Amniotic epithelial cell (primary cell): ENCODE data around the gene ZFPM1.
A peak's percentile ranks its signal among the peaks of the same experiment; 100 is the strongest.

Source experiments
- DNase-seq: peaks from one replicate; pipeline ENCODE4 v3.0.0-alpha.2; 2010; ENCODE audit warnings: low read depth

Gene ZFPM1

DNA sequence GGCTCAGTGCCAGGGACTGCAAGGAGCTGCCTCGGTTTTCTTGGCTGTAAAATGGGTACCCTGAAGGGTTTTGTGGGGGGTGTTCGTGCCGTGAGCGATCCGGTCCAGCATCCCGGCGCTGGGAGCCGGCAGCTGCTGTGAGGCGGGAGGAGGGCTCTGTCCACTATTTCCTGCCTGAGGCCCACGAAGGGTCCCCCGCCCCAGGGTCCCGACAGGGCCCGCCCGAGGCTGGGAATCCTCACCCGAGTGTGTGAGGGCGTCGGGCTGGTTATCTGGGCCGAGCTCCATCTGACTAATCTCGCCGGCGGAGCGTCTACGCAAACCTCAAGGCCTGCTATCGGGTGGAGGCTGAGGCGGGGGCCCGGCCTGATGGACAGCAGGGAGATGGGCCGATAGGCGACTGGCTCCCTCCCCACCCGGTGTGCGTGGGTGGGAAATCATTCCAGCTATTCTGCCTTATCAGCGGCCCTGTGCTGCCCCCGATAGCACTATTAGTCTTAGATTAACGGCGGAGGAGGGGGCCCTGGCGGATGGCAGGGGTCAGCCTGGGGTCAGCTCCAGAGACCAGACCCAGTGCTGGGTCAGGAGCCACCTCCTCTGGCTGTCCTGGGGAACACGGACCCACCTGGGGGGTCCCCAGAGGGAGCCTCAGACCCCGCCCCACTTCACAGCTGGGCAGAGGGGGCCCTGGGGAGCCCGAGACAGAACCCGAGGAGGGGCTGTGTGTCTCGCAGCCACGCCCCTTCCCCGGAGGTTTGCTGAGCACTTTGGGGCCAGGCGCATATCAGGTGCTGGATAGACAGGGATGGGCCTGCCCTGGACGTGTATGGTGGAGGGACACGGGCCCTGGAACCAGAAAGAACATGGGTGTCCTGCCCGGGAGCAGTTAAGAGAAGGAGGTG is 44.7 kb downstream of the ZFPM1 start:
- peak; percentile 94 for DNase-seq

DNA sequence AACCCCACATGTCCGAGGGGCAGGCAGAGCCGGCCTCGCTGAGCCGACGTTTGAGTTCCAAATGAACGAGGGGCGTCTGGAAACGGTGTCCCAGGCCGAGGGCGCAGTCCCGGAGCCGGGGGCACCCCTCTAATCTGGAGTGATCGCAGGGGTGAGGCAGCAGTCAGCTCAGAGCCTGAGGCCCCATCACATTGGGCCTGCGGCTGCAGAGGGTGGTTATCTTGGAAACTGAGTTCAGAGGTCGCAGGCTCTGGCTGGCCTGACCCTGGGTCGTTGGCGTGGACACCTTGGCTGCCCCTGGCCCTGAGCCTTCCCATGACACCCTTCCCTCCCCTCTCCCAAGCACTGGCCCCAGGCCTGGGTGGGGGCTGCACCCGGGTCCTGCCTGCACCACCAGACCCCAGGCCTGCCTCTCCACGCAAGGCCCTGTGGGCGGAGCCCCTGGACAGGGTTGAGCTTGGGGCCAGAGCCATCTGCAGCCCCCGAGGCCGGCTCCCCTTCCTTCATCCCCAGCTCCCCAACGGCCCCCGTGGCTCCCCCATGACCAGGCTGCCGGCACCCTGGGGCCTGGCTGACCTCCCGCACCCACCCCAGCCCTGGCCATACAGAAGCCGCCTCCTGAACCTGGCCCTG is 45.6 kb downstream of the ZFPM1 start:
- no peak for DNase-seq

DNA sequence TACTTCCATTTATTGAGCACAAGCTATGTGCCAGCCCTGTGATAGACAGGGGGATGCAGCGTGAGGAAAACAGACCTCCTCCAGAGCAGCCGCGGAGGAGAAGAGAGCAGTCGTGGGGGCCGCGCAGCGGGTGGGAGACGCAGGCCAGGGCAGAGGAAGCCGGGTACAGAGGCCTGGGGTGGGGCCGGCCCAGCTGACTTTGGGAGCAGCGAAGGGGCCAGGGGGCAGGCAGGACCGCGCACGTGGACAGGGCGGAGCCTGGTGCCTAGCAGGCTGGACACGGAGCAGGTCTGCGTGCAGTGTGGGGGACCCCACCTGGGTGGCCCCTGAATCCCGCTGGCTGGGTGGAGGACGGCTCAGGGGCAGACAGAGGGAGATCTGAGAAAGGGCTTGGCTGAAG is 46.2 kb downstream of the ZFPM1 start:
- DNase-seq, result no peak

DNA sequence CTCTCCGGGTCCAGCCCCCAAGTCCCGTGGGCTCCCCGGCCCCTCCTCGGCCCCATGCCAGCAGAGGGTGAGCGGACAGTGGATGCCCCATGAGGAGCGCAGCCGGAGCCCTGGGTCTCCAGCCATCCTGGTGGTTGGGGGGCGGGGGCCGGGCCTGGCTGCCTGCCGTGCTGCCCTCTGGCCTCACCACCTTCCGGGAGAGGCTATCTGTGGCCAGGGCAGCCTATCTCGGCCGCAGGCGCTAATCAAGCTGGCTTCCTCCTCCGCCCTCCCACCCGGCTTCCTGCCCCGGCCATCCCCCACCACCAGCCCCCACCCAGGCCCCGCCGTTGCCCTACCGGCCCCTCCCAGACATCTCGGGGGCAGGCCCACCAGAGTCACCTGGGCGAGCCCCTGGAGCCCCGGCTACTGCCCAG is 46.8 kb downstream of the ZFPM1 start:
- no peak for DNase-seq

DNA sequence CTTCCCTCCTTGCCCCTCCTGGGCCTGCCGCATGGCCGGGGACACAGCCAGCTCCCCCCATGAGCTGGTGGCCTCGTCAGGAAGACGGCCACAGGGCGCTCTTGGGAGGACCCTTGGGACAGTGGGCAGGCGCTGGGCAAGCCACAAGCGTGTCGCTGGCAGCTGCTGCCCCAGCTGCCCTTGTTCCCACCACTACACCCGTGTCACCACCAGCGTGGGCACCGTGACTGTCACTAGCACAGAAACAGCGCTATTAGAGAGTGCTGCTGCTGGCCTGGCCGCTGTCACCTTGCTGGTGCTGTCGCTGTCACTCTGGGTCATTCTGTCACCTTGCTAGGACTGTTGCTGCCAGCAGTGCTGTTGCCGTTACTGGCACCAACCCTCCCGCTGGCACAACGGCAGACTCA is 47.2 kb downstream of the ZFPM1 start:
- DNase-seq, result no peak

DNA sequence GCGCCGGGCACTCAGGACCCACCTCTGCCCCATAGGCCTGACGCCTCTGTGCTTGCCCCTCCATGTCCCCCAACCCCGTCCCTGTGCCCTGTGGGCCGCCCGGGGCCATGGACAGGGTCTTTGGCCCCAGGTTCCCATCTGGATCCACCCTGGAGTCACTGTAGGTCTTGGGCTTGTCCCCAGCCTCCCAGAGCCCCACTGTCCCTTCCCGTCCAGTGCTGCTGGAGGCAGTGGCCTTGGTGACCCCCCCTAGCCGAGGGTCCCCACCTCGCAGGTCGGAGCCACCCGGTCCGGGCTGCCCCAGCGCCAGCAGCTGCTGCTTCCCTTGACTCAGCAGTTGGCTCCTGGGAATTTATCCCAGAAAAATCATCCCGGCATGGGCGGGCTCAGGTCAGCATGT is 49.3 kb downstream of the ZFPM1 start:
- no peak for DNase-seq

DNA sequence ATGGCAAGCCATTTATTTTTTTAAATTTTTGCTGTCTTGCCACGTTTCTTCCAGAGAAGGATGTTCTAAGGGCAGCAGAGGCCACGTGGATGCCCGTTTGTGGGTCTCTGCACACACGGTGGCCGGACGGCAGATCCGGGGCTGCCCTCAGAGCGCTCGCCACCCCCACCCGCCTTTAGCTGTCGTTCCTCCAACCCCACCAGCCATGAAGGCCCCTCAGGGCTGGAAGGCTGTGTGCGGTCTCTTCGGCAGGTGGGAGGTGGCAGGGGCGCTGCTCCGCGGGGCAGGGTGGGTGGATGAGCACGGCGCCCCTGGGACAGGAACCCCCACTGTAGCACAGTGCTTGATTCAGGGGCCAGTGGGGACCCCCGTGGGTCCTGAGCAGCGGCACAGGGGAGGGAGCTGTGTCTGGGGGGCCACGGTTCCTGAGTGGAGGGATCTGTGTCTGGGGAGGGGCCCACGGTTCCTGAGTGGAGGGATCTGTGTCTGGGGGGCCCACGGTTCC is 49.7 kb downstream of the ZFPM1 start:
- DNase-seq, result no peak

DNA sequence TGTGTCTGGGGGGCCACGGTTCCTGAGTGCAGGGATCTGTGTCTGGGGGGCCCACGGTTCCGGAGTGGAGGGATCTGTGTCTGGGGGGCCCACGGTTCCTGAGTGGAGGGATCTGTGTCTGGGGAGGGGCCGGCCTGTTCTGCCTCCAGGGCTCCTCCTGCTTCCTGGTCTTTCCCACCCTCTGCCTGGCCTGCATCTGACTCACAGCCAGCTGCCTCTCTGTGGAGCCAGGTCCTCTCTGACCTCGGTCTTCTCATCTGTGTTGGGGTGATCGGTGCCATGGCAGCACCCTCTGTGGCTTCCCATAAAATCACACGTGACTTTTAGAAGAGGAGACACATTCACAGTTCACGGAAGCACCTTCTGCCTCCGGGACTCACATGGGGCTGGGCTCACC is 50.3 kb downstream of the ZFPM1 start:
- DNase-seq, result peak; percentile 56

DNA sequence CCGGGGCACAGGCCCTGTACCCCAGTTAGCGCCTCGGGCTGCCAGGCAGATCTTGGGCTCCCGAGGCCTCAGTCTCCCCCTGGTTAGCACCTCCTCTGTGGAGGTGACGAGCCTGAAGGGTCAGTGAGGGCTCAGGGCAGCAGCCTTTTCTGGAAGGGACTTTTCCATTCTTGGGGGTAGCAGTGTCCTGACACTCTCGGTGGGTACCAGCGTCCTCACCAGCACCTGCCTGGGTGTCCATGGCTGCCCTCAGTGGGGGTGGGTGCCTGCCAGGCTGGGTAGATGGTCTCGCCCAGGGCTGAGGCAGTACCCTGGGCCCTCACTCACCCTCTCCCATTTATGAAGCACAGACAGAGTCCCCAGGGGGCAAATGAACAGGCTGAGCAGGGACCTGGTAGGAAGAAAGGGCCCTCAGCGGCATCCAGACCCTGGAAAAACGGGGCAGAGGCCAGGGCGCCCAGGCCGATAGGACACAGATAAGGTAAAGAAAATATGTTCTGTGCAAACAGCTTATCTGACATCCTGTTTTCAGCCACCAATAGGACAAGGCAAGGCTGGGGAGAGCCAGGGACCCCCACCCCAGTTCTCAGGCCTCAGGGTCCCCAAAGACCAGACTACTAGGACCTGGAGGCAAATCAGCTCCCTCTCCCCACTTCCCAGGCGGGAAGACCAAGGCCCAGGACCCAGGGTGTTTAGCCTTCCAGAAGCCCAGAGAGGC is 50.9 kb downstream of the ZFPM1 start:
- DNase-seq, result no peak

DNA sequence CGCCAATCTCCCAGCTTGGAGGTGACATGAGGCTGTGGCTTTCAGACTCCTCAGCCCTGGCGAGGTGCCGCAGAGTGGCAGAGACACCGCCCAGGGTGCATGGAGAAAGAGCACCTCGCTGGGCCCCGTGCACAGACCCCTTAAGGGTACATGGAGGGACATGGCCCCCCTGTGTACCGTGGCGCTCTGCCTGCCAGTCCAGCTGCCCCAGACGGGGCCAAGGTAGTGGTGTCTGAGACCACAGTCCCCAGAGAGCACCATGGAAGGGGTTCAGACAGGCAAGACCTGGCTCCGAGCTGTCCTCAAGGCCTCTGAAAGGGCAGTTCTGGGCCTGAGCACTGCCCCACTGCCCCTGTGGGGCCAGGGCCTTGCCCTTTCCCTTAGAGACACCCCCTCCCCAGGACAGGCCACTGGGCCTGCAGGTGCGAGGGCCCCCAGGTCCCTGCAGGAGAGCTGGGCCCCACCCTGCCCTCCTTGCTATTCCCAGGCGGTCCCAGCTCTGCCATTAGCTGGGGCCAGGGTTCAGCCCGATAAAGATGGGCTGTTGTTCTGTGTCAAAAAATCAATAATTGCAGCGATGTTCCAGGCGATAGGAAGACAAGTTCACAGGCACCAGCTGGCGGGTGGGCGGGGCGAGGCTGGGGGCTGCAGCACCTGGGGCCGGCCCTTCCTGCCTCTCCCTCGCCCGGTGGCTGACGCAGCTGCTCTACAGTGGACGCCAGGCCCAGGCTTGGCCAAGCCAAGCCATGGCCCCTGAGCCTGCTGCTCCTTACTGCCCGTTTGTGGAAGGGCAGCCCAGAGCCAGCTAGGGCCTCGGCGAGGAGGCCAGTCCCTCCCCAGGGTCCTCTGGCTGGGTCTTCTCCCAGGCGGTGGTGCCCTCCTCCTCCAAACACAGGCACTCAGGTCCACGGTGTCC is 51.7 kb downstream of the ZFPM1 start:
- no peak for DNase-seq

DNA sequence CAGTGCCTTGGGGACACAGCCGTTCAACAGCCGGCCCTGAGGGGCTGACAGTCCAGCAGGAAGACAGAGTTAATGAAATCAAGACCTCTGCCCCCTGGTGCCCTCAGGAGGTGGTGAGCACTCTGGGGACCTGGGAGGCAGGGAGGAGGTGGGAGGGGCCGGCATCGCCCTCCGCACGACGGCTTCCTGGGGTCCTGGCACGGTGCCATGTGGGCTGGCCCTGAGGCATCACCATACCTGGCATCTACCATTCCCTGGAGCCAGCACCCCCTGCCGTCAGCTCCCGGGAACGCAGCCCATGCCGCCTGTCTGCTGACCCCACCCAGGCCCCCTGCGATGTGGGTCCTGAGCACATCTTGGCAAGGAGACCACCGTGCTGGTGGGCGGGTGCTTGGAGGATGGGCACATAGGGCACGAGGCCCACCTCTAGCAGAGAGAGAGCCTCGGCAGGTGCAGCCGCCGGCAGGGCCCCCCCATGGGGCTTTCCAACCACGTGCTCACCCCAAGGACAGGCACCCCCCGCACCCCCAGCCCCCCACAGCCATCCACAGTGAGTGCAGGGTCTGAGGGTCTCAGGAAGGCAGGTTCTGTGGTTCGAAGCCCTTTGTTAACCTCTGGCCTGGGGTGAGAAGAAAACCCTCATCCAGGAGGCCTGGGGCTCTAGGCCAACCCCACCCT is 52.5 kb downstream of the ZFPM1 start:
- DNase-seq, result peak; percentile 20

DNA sequence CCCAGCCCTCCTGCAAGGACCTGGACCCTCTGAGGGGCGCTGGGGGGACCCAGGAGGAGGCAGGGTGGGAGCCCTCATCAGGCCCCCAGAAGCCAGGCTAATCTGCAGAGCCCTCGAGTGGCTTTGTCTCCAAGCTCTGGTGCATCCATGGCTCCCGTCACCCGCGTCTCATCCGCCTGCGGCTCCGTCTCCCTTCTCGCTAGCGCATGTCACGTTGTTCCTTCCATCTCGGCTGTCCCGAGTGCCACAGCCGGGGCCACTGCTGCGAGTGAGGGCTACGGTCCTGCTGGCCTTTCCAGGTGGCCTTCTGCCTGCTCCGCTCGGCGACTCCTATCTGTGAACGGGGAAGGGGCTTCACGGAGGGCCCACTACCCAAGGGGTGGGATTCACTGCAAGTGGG is 53.6 kb downstream of the ZFPM1 start:
- no peak for DNase-seq

DNA sequence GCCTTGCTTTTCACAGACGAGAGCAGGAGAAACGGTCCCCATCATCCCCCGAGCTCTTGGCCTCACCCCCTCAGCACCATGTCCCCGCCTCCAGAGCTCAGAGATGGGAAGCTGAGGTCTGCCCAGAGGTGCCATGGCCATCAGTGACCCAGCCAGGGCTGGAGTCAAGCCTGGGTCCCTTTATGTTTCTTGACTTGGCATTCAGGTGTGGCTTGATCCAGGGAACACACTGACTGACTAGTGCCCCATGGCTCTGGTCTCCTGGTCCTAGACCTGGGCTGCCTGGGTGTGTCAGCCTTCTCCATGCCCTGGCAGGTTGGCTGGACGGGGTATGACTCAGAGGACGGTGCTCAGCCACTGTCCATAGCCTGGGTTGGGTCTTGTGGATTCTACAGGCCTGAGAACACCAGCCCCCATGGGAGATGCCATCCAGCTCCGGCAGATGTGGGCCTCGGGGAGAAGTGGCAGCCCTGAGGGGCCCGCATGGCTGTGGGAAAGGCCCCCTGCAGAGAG is 54.2 kb downstream of the ZFPM1 start:
- no peak for DNase-seq

DNA sequence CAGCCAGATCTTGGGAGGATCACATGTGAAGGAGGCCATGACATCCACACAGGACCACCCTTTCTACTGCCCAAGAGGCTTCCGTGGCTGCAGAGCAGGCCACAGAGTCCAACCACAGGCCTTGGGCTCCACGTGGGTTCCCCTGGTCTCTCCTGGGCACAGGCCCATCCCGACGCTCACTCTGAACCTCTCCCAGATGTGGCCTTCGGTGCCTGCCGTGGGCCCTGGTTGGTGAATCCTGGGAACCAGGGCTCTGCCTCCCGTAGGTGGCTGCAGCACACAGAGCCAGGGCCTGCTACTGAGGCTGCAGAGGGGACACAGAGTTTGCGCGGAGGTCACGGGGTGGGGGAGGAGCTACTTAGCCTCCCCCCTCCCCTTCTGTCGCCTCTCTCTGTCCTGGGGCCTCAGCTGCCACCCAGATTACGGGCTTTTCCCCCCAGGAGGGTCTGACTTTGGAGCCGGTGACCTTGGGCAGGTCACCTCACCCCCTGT is 55.3 kb downstream of the ZFPM1 start:
- no peak for DNase-seq

DNA sequence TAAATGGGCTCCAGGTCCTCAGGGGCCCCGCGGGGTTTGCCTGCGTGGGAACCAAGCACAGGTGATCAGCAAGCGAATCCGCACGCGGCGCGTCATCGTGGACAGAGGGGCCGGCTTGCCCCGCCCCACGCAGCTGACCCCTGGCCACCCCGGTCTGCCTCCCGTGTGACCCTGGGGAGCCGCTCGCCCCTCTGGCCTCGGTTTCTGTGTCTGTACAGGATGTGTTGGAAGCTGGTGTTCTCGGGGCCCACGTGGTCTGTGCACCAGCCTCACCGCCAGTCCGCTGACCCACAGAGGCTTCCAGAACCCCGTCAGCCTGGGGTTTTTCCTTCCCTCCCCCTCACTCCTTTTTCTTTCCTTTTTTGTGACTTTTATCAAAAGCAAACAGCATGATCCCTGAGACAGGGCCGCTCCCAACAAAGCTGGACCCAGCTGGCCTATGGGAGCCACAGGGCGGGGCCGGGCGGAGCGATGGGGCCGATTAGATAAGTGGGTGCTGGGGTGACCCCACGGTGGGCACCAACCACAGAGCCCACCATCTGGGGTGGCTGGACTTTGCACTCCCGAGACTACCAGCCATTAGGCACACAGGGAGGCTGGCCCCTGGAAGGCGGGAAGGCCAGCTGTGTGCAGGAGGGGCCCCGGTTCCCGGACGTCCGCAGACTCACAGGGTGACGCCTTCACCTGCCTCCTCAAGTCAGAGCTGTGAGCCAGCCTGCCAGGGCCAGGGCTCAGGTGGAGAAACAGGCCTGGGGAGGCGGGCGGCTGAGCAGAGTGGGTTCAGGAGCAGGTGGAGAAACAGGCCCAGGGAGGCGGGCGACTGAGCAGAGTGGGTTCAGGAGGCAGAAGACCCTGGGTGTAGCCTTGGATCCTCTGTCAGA is 56.0 kb downstream of the ZFPM1 start:
- no peak for DNase-seq

DNA sequence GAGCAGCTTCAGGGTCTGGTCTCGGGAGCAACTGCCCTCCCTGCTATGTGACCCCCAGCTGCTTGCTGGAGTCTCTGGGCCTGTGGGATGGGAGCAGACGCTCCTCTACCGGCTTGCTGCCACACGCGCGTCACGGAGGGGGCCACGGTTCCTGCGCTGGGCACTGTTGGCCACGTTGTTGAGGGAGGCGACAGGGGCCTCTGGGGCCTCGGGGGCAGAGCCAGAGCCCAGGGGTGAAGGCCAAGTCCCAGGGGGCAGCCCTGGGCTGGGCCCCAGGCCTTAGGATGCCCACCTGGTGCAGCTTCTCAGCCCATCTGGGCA is 56.6 kb downstream of the ZFPM1 start:
- DNase-seq, result no peak

DNA sequence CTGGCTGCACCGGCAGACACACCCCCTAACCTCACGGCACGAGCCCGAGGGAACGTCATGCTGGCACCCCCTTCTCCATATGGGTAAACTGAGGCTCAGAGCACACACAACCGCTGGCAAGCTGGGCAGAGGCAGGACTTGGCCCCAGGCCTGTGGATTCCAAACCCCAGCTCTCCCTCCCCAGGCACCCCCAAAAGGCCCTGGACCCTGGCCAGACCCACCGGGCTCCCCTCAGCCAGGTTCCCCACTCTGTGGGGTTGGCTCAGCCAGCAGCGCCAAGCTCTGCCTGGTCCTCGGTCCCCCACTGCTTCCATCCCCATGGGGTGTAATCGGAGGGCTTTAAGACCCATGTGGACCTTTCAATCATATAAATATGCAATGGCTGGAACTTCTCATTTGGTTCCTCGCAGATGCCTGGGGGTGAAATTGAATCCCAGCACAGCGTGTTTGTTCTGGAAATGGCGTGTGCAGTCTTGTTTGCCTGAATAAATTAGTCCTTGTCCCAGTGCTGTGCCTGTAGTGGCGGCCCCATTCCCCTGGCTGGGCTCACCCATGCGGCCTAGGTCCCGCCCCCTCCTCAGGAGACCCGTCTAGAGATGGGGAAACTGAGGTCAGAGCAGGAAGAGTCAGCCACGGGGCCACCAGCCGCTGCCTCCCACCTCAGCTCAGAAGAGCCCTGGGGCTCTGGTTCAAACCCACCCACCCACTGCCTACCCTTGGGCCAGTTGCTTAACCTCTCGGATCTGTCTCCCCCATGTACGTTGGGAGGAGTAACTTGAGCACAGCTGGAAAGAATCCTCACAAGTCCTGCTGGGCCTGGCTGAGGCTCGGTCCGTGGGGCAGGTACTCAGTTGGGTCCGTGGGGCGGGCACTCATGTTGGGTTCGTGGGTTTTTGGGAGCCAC is 57.3 kb downstream of the ZFPM1 start:
- no peak for DNase-seq

DNA sequence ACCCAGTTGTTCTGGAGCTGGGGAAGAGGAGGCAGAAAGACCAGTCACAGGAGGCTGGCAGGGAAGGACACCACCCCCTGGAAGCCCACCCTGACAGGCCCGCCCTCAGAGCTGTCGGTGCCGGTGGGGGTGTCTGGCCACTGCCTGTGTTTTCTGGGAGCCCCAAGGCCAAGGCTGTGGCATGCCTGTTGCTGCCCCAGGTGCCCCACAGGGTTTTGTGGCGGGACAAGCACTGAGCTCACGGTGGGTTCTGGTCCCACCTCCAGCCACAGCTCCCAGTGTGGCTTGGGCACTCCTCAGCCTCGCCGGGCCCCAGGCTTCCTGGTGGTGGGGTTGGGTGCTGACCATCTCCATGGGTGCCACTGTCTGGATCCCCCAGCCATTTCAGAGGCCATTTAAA is 58.0 kb downstream of the ZFPM1 start:
- DNase-seq, result no peak

DNA sequence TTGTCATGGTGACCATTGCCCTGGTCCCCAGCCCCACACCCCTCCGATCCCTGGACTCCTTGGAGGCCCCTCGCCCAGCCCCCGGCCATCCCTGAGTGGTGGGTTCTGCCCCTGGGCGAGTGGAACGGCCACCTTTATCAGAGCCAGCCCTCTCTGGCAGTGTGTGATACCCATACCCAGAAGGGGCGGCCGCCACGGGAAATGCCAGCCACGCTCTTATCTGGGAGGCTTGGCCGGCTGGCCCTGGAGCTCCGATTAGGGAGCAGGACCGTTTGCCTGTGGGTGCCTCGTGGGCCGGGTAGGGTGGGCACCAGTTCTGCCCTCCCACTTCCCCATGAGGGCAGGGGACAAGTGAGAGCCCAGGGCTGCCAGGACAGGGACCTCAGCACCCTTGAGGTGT is 58.8 kb downstream of the ZFPM1 start:
- DNase-seq, result no peak
